Stimulated activated CD8-positive, alpha-beta memory T cell treated with anti-CD3 and anti-CD28 coated beads, Interleukin-15, amount 100 ng/mL, for 1 hour (primary cell): Measurements from ENCODE around the gene SLC4A1AP.

ENCODE experiments used
- DNase-seq: peaks from one replicate; pipeline ENCODE4 v3.0.0-alpha.2; 2020; ENCODE audit warnings: low read depth

The SLC4A1AP gene

DNA sequence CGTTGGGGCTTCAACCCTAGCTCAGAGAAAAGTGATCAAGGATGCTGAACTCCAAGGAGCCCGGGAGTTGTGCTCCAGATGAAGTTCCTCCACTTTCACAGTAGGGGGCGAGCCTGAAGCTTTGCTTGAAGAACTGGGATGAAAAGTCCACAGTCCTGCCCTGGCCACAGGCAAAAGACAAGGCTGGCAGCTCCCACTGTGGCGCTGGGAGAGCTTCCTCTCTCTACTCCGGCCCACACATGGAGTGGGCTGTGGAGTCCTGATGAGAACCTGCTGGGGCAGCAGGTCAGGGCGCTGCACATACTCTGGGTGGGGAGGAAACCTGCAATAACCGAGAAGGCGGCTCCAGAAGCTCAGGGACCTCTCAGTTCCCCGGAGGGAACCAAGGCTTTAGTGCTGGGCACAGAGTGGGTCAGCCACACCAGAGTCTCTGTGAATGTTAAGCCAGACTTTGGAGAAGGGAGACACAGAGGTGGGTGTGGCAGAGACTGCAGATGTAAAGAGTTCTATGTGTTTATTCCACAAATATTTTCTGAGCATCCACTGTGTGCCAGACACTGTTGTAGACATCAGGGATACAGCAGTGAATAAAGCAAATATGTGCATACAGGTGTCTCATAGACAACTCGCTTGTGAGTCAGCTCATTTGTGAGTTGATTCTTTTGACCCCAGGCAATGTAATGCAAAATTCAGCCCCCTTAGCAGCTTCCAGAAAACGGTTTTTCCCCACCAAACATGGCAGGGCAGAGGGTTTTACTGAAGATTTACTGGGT lies 59.9 kb downstream of the SLC4A1AP start:
- no peak for DNase-seq

- no peak for DNase-seq
Observed at GRCh38 chr2:27724191-27724590, 60.5 kb downstream of the SLC4A1AP start.

GRCh38 chr2:27724905-27725701 lies 61.4 kb downstream of the SLC4A1AP start:
- DNase-seq, result no peak

GRCh38 chr2:27727257-27727656 lies 63.6 kb downstream of the SLC4A1AP start:
- DNase-seq, result no peak

DNA sequence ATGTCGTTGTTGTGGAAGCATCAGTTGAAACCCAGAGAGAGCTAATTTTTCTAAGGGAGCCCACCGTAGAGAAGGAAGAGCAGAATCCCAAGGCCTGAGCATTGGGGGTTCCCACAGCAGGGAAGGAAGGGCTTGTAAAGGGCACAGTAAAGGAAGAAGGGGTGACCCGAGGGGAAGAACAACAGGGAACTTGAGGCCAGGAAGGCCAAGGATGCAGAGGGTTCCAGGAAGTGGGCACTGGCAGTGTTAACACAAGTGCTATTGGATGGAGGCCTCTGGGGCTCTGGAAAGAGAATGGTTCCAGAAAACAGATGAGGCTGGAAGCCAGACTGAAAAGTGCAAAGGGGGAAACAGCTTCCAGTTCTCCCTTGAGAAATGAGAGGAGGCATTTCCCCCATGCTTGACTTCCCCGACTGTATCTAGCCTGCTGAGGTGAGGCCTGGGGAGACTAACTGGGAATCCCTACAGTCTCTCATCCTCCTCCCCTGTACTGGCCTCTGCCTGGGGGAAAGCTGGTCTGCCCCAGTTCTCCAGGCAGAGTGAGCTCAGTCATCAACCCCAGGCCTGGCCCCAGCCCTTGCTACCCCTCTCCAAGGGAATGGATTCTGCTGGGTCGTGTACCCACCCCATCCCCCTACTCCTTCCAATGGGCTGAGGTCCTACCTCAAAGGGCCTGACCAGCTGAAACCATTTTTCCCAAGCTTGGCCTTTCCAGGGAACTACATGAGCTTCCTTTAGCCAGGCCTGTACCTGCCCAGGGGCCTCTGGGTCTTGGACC lies 64.6 kb downstream of the SLC4A1AP start:
- DNase-seq, result no peak

GRCh38 chr2:27729198-27729597 lies 65.5 kb downstream of the SLC4A1AP start:
- no peak for DNase-seq

DNA sequence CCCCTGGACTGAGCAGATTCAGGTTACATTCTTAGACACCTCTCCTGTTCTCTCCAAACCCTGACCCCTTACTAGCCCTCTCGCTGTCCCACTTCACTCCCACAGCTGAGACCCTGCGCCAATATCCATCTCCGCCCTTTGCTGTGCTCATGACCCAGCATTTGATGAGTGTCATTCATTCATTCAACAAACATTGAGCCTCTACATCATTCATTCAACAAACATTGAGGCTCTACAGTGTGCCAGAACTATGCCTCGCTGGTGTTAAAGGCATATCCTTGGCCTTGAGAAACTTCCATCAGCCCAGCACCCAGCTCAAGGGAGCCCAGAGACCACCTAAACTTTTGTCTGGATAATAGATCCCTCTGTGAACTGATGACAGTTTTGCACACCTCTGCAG lies 65.9 kb downstream of the SLC4A1AP start:
- no peak for DNase-seq

DNA sequence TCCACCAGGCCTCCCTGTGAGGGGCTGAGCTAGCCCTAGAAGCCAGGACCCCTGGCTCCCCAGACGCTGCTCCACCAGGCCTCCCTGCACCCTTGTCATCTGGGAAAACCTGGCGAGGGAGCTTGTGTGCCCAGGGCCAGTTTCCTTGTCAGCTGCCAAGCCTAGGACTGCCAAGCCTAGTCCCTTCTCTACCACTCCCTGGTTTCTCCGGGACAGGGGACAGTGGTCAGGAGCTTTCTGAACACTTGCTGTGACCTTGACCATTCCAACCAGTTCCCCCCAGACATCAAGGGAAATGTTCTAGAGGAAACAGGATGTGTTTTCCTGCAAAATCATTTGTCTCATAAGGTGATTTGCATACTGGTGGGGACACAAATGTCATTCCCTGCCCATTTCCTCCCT lies 66.6 kb downstream of the SLC4A1AP start:
- no peak for DNase-seq

- DNase-seq, result no peak
Observed at GRCh38 chr2:27730980-27731691, 67.4 kb downstream of the SLC4A1AP start.

DNA sequence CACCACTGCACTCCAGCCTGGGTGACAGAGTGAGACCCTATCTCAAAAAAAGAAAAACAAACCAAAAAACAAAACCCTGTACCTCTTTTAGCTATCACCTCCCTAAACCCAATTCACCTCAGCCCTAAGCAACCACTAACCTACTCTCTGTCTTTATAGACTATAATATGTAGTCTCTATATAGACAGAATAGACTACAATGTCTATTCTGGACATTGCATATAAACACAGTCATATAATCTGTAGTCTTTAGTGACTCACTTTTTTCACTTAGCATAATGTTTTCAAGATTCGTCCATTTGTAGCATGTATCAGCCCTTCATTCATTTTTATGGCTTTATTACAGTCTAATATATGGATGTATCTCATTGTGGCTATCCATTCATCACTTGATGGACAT lies 70.6 kb downstream of the SLC4A1AP start:
- no peak for DNase-seq

DNA sequence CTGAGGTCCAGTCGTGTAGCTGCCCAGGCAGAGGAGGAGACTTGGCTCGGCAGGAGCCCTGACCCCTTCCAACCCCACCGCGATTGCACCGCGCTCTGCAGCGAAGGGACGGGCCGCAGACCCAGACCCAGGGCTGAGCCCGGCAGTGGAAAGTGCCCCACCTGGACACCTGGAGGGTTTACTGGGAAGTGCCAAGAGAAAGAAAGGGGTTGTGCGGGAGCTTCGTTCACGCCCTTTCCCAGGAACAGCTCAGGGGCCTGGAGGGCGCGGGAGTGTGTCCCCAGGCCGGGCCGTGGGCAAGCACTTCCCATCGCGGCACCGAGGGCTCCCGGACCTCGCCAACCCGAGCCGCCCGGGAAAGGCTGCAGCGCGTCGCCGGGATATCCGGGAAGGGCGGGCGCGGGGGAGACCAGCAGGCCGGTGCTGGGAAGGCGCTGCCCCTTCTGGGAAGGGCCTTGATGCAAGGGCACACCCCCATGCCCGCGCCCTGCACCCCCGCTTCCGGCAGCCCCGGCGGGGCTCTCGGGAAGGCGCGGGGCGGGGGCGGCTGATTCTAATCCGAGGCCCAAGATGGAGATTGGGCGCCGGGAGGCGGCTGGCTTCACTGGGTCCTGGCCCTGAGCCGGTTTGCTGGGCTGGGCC lies 71.7 kb downstream of the SLC4A1AP start:
- peak; percentile 13 for DNase-seq

GRCh38 chr2:27736031-27736889 lies 72.6 kb downstream of the SLC4A1AP start:
- DNase-seq, result no peak

GRCh38 chr2:27736890-27737204 lies 73.2 kb downstream of the SLC4A1AP start:
- DNase-seq, result no peak

- DNase-seq, result no peak
Observed at GRCh38 chr2:27737676-27738348, 74.1 kb downstream of the SLC4A1AP start.

DNA sequence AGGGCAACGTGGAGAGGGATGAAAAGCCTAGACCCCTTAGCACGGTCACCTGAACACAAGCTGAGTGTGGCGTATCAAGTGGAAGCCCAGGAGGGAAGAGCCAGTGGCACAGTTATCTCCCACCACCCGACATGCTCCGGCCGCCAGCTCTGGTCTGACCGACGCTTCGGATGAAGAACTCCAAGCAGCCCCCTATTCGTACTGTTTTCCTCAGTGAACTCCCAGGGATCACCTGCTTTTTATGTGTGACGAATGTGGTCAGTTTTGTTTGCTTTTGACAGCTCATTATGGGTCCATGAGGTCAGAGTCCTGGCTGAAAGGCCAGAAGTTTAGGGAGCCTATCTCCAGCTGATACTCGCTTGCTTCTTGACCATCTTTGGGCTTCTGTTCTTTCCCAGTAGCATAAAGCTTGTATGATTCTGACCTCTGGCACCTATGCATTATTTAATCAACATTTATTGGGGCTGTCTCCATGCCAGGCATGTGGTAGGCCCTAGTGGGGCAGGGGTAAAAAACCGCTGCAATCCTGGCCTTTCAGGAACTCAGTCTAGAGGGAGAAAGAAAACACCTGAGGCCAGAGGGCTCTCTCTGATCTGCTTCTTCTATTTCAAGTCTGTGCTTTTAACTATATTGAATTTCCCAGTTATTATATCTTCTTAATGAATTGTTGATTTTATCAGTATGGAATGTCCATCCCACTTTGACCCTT lies 74.8 kb downstream of the SLC4A1AP start:
- no peak for DNase-seq

GRCh38 chr2:27739058-27739373 lies 75.3 kb downstream of the SLC4A1AP start:
- no peak for DNase-seq

GRCh38 chr2:27741673-27742072 lies 78.0 kb downstream of the SLC4A1AP start:
- DNase-seq, result no peak

- DNase-seq, result no peak
Observed at GRCh38 chr2:27742571-27742970, 78.9 kb downstream of the SLC4A1AP start.
